Endometrial microvascular endothelial cells (primary cell): ENCODE measurements around the gene GPR37L1. TPM values are rescaled to one million over a fixed set of nuclear protein-coding genes. Genes with fewer than 3 reads are reported as not detected.
"Not testable (repeated sequence)": the region's sequence is repeated elsewhere in the genome, so short reads cannot be mapped to it uniquely, and the experiment has no call there.

Experiments used
- in situ Hi-C: cut with HindIII; loops from 2 replicates; pipeline ENCODE4 v1.10.0; 2017; ENCODE audit warnings: low sequenced_read_pairs, low pct_unique_long_range_greater_than_20kb; ENCODE audit errors: inconsistent ontology term
- total RNA-seq: library from RNA; depleted of rRNA; stranded (reverse); fragments of >200 nt; gene quantifications from one replicate; pipeline ENCODE4 v1.2.3, GENCODE V29; 2015; ENCODE audit errors: inconsistent ontology term

Gene GPR37L1
- total RNA-seq, 1 donor from 2014 or later = not detected

DNA sequence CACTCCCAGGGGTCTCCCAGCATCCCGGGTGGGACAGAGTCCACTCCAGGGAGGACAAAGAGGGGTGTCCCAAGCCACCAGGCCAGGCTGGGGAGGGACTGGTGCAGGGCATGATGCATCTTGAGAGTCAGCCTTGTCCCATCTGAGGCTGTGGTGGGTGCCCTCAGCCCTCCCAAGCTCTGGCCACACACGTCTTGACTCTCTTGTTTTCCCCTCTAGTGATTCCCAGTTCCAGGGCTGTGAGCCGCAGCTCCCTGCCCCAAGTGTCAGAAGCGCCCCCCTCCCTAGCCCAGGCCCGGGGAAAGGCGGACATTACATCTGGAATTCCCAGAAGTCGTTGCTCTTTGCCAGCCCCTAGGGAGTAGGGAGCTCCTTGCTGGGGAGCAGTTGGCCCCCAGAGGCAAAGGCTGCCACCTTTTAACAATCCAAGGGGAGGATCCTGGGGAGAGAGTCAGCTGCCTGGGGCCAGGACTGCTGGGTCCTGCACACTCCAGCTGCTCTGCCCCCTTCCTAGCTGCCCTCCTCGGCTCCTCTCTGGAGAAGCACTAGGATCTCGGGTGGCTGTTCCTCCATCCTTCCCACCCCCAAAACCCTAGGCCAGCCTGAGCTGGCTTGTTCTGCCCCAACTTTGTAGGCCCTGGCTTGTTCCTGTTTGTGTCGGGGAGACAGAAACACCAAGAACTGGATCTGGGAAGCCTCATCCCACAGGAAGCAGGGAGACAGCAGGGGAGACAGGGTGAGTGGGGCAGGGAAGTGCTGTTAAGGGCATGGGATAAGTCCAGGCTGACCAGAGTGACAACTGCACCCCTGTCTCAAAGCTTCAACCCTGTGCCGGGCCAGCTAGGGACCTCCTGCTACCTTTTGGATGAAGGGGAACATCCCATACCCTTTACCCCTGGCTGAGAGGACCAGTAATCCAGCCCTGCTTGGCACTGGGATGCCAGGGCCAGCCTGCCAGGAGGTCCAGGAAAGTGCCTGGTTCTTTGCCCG is 40.9 kb downstream of the GPR37L1 start:
- in situ Hi-C loops = no loop called here

DNA sequence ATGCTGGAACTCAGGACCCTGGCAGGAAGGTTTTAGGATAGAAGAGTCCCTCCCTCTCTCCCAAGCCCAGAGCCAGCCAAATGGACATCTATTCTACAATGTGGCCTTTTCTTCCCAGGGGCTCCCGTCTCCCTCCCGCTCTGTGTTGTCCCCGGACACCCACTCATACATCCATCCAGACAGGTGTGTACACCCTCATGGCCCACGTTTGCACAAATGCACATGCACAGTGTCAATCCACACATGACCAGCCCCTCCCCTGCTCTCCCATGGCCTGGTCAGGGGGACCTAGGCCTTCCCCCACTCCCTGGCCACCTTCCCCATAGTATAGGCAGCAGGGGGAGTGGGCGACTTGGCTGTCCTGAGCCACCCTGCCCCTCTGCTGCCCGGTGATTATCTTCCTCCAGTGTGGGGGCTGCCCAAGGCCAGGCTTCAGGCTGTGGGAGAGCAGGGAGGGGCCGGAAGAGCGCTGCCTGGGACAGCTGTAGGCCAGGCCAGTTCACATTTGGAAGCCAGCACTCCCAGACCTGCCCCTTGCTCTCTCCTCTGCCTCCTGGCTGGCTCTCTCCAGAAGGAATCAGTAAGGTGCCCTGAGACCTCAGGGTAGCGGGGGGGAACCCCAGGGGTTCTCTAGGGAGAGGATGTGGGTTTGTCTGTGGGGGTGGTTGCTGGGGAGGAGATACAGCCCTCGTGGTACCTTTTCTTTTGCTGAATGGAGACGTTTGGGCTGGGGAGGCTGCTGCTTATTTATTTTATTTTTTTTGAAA is 41.7 kb downstream of the GPR37L1 start:
- in situ Hi-C loops = no loop called here

DNA sequence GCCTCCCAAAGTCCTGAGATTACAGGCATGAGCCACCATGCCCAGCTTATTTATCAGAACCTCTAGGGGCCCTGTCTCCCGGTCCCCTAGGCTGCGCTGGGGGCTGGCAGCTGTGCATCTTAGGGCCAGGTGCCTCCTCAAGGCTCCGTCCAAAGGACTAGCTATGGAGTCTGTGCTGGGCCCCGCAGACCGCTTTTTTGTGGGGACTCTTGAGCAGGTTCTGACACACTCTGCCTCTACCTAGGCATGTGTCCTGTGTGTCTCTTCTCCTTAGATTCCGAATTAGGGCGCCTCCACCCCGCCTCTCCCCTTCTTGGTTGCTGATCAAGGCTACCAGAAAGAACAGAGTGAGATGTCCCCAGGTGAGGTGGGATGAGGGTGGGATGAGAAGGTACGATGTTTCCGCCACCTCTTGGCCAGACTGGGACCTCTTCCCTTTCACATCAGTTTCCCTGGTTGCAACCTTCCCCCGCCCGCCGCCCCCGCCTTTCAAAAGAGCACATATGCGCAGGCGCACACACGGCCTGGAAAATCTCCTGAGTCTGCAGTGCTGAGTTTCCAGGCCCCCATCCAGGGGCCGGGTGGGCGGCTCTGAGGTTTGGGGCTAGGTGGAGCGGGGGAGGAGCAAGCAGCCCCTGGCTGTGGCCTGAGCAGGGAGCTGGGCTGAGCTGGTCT is 42.7 kb downstream of the GPR37L1 start:
- in situ Hi-C loops = no loop called here

DNA sequence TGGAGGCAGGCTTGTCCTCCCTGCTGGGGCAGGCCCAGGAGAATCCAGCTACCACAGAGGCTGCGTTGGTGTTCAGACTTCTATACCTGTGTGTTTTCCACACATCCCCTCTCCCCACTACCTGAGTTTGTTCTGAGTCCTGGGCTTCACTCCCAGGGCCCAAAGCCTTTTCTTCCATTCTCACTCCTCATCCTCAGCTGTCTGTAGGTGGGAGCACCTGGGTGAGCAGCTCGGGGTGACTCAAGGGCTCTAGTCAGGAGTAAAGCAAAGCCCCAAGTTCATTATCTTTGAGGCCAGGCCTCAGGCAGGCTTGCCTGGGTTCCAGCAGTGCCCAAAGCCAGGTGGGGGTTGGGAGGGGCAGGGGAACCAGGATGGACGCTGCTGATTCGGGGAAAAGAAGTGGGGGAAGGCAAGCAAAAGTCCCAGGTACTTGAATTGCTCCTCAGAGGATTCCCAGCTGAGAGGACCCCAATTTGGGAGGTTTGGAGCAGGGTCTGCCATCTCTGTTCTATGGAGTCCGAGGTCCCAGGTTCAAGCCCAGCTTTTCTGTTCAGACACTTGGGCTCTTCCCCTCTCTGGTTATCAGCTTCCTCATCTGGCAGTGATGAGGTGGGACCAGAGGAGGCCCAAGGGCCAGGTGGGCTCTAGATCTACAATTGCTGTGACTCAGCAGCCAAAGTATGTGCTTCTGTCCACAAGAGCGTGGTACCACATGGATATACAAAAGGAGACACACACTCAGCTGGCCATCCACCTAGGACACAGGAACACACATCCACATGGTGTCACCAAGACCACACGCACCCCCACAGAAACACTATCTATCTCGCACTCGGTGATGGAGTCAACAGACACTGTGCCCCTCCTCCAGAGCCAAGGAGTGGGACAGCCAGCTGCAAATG is 43.5 kb downstream of the GPR37L1 start:
- in situ Hi-C loops = no loop called here

DNA sequence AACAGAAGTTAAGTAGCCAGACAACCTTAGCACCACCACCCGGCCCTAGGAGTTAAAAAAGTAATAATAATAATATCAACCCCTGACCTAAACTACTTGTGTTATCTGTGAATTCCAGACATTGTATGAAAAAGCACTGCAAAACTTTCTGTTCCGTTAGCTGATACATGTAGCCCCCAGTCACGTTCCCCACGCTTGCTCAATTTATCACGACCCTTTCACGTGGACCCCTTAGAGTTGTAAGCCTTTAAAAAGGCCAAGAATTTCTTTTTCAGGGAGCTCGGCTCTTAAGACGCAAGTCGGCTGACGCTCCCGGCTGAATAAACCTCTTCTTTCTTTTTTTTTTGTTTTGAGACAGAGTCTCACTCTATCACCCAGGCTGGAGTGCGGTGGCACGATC is 44.3 kb downstream of the GPR37L1 start:
- in situ Hi-C loops = not testable (repeated sequence)

DNA sequence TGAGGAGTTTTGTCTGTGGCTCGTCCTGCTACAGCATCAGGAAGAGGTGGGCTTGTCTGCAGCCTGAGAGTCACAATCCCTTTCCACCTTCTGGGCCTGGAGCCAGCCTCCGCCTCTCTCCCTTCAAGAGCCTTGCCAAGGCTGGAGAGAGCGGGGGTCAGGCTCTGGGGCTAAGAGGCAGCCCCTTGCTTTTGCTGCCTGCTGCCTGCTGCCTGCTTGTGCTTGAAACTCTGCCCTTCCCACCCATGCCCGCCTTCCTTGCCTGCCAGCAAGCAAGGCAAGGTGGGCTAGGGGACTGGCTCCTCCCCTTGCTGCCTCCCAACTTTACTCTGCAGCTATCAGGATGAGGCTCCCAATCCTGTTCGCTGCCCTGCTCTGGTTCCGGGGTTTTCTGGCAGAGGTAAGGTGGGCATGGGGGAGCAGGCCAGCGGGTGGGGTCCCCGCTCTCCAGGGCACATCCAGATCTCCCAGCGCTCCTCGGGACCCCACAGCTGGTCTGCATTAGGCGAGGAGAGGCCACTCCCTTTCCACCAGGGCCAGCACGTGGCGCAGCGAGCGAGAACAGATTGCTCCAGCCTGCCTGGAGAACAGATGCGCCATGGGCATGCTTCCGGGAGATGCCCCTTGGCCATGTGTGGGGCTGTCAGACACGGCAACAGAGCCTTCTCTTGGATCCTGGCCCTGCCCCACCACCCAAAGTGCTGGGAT is 45.1 kb downstream of the GPR37L1 start:
- in situ Hi-C loops = no loop called here

DNA sequence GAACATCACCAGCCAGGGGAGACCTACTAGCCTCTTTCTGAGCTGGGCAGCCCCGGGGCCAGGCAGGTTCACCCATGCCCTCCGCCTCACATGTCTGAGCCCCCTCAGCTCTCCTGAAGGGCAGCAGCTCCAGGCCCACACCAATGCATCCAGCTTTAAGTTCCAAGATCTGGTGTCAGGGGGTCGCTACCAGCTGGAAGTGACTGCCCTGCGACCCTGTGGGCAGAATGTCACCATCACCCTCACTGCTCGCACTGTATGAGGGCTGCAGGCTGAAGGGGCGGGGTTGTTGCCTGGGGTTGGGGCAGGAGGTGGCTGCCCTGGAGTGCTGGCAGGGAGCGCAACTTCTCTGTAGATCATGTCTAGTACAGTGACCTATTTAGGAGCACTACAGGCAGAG is 46.1 kb downstream of the GPR37L1 start:
- in situ Hi-C loops = no loop called here

DNA sequence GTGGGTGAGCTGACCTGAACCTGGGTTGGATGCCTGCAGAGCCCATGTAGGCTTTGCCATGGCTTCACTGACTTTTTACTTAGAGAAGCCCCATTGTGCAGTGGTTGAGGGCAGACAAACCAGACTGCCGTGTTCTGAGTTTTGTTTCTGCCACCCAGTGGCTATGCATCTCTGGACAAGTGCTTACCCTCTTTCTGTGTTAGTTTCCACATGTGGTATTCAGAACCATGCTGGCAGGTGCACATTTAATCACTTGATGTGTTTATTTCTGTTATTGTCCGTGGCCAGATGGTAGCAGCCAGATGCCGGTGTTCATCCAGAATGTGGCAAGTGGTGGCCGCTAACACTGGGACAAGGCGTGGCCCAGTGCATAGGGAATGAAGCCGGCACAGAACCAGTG is 48.0 kb downstream of the GPR37L1 start:
- in situ Hi-C loops = no loop called here

DNA sequence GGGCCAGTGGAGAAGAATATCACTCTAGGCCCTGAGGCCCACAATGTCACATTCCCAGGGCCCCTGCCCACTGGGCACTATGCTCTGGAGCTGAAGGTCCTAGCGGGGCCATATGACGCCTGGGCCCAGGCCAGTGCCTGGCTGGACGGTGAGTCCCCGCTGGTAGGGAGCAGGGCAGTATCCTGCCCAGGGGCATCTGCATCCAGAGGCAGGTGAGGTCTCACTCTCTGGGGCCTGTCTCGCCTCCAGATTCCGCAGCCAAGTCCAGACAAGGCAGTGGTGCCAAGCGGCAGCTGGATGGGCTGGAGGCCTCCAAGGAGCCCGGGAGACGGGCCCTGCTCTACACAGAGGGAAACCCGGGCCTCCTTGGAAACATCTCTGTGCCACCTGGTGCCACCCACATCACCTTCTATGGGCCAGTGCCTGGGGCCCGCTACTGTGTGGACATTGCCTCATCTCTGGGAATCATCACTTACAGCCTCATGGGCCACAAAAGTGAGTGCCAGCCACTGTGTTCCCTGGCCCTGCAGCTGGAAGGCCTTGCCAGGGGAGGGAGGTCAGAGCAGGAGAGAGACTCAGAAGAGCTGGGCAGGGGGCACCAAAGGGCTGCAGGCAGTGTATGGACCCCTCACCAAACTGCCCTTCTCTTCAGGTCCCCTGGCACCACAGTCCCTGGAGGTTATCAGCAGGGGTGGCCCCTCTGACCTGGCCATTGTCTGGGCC is 48.7 kb downstream of the GPR37L1 start:
- in situ Hi-C loops = no loop called here

DNA sequence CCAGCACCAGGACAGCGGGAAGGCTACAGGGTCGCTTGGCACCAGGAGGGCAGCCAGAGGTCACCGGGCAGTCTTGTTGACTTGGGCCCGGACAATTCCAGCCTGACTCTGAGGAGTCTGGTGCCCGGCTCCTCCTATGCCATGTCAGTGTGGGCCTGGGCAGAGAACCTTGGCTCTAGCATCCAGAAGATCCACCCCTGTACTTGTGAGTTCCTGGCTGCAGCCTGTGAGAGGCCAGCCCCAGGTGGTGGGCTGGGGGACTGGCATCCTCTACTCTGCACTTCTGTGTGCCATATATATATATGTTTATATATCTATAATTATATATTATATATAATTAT is 49.3 kb downstream of the GPR37L1 start:
- in situ Hi-C loops = no loop called here

DNA sequence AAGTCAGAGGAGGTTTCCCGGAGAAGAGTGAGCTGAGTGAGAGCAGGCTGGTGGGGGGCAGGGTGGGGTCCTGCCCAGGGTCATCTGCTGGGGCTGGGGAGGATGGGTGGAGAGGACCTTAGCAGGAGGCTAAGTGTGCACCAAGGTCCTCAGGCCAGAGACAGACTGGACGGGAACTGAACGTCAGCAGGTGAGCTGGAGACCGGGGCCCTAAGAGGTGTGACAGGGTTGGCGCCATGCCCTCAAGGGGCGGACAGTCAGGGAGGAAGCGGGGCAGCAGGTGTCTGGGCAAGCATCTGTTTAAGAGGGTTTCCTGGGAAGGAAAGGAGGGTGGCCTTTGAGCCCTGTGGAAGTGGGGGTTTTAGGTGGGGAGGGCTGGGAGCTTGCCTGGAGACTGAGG is 51.3 kb downstream of the GPR37L1 start:
- in situ Hi-C loops = no loop called here

DNA sequence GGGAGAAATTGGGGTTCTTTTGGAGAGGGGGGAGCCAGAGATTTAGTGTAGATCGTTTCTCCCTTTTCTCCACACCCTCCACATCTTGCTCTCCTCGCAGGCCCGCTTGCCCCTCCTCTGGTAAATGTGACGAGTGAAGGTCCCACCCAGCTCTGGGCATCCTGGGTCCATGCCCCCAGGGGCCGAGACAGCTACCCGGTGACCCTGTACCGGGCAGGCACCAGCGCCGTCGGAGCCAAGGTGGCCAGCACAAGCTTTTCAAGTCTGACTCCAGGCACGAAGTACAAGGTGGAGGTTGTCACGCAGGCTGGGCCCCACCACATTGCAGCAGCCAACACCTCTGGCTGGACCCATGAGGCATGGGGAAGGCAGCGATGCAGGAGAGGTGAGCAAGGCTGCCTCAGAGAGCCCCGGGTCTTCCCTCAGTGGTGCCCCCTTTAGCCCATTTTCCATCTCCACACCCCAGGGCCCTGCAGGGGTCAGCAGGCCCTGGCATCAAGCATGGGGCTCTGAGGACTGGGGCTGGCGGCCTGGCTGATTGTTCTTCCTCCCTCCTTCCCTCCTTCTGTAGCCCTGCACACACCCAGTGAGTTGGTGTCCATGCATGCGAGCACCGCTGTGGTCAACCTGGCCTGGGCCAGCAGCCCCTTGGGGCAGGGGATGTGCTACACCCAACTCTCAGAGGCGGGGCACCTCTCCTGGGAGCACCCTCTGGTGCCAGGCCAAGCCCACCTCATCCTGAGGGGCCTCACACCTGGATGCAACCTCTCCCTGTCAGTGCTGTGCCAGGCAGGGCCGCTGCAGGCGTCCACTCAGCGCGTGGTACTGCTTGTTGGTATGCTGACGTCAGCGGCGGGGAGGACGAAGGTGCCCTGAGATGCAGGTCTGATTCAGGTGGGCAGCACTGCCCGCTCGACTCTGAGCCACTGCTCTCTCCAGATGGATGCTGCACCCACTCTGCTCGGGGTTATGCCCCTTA is 54.5 kb downstream of the GPR37L1 start:
- in situ Hi-C loops = no loop called here

DNA sequence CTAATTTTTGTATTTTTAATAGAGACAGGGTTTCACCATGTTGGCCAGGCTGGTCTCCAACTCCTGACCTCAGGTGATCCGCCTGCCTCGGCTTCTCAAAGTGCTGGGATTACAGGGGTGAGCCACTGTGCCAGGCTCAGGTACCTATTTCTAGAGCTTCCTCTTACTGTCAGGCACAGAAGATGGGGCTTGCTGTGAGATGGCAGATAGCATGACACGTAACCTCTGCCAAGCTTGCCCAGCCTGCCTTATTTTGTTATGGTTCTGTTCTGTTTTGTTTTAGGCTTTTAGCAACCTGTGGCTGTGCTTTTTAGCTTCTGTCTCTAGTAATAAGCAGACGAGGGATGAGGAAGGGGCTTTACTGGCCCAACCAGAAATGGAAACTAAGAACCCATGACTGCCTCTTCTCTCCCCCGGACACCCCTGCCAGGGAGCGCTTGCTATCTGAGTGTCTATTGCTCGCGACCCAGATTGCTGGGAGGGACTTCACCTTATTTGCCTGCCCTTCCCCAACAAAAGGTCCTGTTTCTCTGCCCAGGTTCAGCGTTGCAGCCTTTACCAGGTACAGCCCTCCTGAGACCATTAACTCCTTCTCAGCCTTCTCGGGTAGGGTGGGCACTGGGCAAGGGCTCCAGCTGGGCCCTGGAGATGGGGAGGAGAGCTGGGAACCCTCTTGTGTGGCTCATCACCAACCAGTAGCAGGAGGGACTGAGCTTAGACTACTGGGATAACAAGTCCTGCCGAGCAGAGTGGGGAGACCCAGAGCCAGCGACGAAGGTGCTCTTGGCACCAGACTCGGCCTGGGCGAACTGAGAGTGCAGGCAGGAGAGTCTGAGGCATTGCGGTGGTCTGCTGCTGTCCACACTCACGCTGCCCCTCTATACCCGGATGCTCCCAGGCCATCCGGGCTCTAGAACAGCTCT is 57.4 kb downstream of the GPR37L1 start:
- in situ Hi-C loops = no loop called here

DNA sequence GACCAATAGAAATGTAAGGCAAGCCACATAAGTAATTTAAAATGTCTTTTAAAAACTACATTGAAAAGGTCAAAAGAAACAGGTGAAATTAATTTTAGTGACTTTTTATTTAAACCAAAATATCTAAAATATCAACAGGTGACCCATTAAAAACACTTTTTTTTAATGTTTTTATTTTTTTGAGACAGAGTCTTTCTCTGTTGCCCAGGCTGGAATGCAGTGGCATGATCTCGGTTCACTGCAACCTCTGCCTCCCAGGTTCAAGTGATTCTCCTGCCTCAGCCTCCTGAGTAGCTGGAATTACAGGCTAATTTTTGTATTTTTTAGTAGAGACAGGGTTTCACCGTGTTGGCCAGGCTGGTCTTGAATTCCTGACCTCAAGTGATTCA is 58.0 kb downstream of the GPR37L1 start:
- in situ Hi-C loops = not testable (repeated sequence)

DNA sequence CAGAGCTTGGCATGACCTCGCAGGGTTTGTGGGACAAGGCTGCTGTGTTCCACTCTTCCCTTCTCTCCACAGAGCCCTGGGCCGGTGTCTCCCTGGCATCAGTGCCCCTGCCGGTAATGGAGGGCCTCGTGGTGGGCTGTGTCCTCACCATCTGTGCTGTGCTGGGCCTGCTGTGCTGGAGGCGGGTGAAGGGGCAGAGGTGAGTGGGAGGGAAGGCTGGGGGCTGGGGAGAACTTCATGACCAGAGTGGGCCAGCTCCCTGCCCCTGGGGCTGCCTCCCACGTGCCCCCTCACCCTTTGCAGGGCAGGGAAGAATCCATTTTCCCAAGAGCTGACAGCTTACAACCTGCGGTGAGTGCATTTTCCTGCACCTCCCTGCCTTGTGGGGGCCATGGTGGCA is 58.9 kb downstream of the GPR37L1 start:
- in situ Hi-C loops = no loop called here
